NCI-H187 treated with DMSO at 0.1 percent for 48 hours (cell line): ENCODE measurements around the gene PSMB5.
"Not testable (repeated sequence)": the region's sequence is repeated elsewhere in the genome, so short reads cannot be mapped to it uniquely, and the experiment has no call there.

Experiments
- DNase-seq: peaks from one replicate; lab custom pipeline; 2025; lab: John Stamatoyannopoulos, UW

The PSMB5 gene

DNA sequence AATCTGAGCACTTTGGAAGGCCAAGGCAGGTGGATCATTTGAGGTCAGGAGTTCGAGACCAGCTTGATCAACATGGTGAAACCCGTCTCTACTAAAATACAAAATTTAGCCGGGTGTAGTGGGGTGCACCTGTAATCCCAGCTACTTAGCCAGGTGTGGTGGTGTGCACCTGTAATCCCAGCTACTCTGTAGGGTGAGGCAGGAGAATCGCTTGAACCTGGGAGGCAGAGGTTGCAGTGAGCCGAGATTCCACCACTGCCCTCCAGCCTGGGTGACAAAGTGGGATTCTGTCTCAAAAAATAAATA lies 21.0 kb downstream of the PSMB5 start:
- not testable (repeated sequence) for DNase-seq

DNA sequence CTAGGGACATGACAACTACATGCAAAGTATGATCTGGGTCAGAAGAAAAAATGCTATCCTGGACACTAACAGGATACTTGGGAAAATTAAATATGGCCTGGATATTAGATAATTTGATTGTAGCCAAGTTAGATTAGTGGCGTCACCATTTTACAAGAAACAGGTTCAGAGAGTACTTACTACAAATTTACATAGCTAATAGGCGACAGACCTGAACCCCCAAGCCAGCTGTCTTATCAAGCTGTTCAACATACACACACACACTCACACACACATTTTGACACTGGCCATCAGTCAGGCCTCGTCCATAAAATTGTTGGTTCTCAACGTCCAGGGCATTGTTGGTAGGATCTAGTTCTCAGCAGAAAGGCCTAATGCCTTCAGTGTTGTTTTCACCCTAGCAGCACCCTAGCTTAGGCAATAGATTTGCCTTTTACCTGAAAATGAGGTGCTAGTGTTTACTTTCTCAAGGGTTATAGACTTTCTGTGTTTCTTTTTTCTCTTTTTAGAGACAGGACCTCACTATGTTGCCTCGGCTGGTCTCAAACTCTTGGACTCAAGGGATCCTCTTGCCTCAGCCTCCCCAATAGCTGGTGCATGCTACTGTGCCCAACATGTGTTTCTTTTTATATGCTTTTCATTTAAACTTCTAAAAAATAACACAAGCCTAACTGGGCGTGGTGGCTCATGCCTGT lies 21.5 kb downstream of the PSMB5 start:
- DNase-seq: no peak

DNA sequence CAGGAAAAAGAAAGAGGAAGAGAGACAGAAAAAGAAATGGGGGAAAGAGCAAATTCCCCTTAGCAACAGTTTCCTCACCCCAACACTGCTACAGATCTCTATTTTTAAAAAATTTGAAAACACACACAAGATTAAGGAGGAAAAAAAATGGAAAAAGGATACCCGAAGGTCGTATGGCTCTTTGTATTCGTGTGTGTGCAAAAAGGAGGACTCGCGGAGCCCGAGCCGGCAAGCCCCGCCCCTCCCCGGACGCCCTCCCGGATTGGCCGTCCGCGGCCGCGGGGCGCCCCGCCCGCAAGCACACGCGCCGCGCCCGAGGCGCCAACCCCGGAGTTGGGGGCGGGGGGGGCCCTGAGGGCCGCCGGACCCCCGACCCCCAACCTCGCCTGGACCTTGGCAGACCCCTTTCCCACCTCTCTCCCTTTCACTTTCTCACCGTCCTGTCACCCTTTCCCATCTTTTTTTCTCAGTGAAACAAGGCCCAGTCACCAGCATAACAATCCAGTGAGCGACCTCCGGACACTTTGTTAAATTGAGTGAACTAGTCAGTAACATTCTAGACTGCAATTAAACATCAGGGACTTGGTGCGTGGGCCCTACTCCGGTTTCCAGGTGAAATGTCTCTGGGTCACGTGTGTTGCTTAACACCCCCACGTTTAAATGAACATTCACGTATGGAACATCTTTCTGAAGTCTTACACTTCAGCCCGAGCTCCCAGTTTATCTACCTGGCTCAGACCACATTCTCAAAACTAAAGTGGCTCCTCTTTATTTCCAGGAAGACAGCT lies 24.6 kb downstream of the PSMB5 start, which contains the start of gene C14orf93:
TSS of gene C14orf93 (minus strand) at position 205 of the 788 bp plus-strand sequence. CDS start 11,120 bp downstream, outside the sequence.
- no peak for DNase-seq

DNA sequence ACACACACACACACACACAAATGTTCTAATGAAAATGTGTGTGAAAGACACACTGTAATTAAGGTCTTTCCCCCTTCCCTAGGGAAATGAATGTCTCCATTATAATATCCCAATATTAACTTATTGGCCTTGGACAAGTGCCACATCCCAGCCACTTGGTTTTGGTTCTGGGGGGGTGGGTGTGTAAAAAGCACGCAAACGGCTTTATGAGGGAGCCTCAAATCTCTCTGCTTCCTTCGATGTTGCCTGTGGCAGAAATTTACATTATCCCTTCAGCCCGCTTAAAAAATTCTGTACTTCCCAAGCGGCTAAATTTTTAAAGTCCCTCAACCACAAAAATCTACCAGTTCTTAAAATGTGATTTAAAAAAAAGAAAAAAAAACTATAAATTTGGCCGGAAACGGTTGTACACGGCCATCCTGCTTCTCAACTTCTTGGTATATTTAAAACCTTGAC lies 25.2 kb downstream of the PSMB5 start:
- DNase-seq: no peak

DNA sequence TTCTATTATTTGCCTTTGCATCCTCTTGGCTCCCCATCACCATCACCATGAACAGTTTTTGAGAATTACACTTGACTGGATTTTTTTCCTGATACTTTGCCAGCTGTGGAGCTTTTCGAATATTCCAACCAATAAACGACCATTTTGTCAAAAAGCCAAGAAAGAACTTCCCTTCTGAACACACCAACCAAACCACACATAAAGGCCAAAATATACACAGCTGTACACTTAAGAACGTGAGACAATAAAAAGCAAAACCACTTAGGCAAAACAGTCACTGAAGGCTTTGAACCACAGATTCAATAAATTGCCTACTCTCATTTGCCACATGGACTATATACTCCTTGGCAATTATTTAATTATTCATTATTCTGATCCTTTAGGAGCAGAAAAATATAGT lies 25.9 kb downstream of the PSMB5 start:
- DNase-seq: no peak

DNA sequence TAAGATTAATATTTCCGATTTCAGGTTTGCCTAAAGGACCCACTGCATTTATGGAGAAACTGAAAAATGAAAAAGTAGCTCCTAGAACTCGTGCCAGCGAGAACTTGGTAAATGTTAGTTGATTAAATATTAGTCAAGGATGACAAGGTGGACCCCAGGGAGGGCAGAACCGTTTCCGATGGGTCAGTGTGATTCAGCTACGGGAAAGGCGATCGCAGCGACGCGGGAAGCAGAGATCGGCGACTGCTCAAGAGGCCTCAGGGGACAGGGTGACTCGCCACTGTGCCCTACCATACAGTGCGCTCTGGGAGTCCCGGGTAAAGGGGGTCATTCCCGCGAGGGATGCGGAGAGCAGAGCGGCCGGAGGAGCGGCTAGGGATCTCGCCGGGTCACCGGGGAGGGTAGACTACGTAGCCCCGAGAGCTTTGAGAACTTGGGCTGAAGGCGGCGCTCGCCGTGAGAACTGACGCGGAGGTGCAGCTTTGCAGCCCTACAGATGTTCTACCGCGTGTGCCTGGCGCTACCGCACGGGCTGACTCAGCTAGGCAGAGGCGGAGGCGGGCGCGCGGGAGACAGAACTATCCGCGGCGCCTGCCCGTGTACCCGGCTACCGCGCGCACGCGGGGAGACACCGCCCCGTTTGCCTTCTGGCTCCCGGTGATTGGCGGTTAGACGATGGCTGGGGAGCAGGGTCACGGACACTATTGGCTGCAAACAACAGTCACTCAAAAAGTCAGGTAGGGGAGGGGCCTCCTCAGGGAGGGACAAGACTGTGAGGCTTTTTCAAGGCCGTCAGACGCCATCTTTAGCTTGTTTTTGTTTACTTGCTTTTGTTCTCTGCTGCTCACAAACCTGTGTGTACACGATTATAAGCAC lies 27.9 kb downstream of the PSMB5 start:
- peak; percentile 96 for DNase-seq

DNA sequence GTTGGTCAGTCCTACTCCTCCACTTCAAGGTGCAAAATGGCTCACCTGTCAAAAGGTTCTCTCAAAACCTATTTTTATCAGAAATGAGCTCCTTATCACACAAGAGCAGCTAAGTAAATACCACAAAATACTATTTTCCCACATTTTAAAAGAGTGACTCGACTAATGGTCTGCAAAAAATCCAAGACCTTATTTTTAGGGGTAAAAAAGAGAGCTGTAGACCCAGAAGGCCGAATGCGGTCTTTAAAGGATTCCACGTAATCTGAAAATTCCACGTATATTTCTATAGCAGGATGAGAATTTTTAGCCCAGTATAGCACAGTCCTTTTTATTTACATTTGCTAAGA lies 28.5 kb downstream of the PSMB5 start:
- no peak for DNase-seq

DNA sequence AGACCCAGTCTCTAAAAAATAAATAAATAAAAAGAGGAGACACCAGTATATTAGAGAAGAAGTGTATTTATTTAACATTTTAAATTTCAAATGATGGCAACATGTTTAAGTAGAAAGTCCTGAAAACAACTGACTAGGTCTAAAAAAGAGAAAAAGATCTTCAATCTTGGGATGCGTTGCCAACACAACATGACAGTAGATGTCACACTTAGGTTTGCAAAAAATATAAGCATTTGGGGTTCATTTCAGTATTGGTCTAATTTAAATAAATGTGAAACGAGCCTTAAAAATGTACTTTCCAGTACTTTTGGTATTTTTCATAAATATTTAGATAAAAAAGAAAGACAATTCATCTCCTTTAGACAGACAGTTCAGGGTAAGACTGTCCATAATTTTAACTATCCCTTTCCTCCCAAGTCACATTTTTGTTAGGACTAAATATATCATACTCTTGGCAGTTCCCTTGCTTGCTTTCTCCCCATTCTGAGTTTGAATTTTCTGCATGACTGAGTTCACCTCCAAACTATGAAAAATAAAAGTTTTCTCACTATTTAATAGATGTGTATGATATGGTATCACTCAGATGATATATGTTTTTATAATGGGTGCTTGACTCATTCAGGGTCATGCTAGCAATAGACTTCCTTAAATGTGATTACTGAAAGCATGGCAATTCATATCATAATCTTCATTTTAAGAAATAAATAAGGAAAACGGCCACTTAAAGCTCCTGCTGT lies 29.1 kb downstream of the PSMB5 start:
- DNase-seq: no peak

DNA sequence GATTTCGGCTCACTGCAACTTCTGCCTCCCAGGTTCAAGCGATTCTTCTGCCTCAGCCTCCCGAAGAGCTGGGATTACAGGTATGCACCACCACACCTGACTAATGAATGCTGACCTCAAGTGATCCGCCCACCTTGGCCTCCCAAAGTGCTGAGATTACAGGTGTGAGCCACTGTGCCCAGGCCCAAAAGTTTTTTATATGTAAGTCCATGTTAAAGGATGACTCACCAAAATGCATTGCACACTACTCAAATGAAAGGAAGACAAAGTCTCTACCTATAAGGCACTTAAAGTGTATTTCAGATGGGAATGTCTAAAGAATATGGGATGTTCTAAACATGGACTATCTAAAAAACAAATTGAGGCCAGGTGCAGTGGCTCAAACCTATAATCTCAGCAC lies 30.4 kb downstream of the PSMB5 start:
- not testable (repeated sequence) for DNase-seq

DNA sequence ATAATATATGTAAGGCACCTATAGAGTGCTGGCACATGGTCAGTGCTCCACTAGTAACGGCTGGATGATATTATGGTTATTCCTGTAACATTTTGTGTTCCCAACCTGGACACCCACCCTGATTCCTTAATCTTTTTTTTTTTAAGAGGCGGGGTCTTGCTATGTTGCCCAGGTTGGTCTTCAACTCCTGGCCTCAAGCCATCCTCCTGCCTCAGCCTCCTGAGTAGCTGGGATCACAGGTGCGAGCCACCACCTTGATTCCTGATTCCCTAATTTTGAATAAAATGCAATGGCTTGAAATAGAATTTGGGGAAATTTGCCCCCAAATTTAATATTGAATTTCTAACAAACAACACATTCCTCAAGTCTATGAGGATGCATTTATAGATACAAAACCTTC lies 32.1 kb downstream of the PSMB5 start:
- no peak for DNase-seq

DNA sequence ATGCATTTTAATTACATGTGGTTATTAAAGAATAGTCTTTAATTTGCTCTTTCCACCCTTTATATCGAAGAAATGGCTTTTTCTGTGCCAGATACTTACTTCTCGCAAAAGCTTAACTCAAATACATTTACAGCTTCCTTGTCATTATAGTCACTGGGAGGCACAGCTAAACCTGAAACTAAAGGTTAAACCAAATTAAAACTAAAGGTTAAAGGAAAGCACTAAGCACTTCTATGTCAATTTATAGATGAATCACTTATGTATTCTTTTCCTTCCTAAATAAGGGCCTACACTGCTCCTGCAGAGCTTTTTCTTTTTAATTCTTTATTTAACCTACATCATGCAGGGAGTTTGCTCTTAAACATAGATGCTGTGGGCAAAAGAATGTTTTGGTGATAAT lies 33.8 kb downstream of the PSMB5 start:
- no peak for DNase-seq

DNA sequence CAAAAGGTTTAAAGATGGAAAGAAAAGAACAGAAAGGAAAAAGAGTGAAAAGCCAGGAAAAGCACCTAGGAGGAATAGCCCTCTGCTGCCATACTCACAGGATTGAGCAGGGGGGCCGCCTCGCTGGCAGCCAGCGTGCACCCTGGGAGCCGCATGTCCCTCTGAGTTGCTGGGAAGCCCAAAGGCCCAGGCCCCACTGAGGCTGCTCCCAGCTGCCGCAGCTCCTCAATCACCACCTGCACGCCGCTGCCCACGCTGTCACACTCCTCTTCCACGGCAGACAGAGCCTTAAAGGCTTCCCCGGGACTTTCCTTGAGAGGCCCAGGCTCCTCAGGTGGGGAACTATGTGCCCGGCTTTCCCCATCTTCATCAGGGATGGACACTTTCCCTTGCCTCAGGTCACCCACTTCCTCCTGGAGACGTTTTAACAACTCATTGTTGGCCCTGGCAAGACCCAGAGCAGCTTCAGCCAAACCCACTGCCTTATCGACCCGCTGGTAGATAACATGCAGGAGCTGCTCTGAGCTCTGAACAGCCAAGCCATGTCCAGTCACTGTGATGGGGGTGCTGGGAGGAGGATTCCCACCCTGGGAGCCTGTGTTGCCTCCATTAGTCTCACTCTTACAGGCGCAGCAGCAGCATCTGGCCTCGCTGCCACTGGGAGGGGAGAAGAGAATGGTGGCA lies 36.2 kb downstream of the PSMB5 start:
- no peak for DNase-seq

DNA sequence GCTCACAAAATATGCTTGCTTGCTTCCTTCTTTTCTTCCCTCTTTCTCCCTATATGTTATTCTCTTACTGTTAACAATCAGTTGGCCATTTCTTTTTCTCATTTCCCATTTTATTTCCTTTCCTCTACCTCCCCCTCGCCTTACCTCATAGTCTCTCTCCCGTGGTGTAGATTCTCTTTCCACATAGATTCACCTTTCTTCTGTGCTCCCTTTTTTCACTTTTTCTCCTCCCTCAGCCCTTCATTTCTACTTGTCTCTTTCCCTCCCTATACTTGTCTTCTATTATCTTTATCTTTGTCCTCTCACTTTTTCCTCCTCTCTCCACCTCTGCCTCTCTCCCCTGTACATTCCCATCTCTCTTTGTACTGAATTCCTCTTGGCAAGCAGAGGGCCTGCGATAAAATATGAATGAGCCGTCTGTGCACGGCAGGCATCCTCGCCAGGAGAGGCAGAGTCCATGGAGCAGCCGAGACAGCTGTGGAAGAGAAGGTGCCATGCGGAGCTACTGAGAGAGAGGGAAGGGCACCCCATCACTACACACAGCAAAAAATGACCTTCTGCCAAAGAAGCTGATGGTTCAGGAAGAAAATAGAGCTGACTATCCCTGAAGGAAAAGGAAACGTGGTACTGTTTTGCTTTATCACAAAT lies 36.9 kb downstream of the PSMB5 start:
- no peak for DNase-seq

DNA sequence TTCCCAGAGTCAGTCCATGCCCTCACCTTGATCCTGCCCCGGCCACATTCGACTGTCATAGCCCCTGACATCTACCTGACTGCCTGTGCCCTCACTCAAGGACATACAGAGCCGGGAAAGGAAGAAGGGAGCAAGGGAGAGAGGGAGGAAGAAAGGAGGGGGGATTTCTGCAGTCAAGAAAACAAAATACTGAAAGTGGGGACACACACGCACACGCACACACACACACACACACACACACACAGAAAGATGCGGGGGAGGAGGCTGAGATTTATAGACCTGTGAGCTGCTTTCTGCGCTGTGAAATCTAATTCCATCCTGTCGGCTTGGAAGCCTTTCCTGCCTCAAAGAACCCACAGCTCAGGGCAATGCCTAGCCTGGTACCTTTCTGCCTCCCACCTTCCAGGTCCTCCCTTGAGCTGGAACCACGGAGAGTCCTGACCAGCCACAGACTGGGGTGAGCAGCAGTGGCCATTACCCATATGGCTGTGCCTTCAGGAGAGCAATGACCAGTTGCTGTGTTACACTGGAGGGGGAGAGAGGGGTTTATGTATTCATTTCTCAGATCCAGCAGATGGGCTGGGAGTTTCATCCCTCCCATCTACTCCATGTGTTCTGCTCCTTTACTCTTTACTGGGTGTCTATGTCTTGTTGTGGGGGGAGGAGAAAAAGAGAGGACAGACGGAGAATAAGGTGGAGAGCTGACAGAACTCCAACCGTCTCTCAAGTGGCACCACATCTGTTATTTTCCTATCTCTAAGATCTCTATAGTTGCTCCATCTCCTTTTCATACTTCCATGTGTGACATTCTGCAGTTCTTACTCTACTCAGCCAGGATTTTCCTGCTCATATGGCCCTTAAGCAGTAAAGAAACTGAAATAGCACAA lies 37.7 kb downstream of the PSMB5 start:
- no peak for DNase-seq

DNA sequence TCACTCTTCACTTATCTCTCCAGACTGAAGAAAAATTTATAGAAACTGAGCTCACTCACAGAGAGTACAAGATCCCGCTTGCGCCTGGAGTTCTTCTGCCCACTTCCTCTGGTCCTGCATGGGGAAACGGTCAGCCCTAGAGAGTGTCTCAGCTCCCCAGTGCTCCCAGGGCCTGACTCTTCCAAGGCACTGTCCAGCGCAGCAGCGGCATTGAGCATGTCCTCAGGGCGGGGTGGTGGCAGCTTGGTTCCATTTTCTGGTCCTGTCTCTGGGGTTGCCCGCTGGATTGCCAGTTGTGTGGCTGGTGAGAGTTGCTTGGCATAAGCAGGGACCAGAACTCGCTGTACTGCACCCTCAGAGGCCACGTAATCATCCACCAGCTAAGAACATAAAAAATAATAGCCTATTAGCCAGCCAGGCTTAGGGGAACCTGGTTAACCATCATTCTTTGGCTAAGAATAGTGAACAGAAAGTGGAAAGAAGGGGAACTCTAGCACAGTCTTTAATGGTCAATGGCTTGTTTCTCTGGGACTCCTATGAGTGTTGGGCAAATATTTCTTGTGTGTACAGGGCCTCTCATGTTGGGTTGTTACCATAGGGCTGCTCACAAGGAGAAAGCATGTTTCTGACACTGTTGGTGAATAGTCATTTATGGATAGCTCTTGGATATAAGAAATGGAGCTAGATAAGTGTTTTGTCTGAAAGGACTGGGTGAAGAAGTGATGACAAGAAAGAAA lies 38.6 kb downstream of the PSMB5 start:
- DNase-seq: no peak

DNA sequence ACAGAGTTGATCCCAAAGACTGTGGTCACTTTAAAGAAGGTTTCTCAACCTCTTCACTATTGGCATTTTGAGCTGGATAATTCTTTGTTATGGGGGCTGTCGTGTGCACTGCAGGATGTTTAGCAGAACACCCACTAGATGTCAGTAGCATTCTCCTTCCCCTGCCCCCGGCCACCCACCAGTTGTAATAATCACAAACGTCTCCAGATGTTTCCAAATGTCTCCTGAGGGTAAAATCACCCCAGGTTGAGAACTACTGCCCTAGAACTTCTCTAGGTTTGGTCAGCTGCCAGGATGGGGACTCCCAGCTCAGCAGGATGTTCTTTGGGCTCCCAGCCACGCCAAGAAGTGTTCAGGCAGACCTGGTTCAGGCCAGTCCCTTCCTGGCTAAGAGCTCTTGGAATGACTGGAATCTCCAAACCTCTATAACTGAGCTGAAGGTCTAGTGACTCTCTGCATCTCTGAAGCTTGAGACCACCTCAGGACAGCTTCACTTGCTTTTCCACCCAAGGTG lies 39.9 kb downstream of the PSMB5 start:
- no peak for DNase-seq

DNA sequence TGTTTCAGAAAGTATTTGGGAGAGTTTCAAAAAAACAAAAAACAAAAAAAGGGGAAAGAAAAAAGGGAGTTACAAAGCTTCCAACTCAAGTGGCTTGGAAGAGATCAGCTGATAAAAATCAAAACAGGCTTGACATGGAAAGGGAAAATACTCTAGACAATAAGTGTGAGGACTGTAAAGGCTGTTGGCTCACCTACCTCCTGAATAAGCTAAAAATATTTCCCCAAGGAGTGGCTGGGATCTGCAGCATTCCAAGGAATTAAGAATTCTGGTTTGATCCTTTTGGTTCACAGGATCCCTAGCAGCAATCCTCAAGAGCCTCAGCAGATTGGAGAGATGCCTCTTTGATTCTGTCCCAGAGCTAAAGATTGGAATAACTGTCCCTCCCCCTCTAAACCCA lies 41.2 kb downstream of the PSMB5 start:
- no peak for DNase-seq

DNA sequence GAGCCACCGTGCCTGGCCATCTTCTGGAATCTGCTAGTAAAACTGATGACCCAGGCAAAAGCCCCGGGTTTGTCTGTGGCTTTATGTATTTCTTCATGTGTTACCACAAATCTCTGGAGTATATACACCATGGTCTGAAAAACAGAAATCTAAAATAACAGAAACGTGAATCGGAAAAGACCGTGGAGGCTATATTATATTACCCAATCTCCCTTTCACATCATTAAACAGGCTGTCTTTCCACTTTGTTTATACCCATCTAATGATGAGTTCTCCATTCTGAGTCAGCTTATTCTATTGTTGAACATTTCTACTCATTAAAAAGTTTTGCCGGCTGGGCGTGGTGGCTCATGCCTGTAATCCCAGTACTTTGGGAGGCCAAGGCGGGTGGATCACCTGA lies 42.8 kb downstream of the PSMB5 start:
- no peak for DNase-seq

DNA sequence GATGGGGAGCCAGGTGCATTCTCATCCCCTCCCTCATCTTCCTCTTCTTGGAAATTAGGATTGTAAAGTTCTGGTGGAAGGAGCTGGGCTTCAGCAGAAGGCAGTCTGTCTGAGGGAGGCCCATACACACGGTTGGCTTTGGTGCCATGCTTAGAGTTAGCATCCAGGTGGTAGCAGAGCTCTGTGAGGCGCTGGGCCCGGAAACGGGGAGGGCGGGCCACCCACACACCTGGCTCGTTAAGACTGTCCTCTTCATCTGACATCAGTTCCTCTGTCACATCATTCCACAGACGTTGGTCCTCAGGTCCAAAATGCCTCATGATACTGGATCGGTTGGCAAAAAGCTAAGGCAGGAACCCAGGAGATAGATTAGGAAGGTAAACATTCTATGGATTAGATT lies 47.4 kb downstream of the PSMB5 start:
- no peak for DNase-seq
